CD4-positive, alpha-beta T cell treated with Interleukin-4 for 4 hours (primary cell): ENCODE results near the gene CDK4.
A peak's percentile ranks its signal among the peaks of the same experiment; 100 is the strongest.
"Not testable (repeated sequence)": the region's sequence is repeated elsewhere in the genome, so short reads cannot be mapped to it uniquely, and the experiment has no call there.

Experiments
- DNase-seq: peaks from one replicate; pipeline ENCODE4 v3.0.0-alpha.2; 2020

The CDK4 gene

GRCh38 chr12:57751788-57752667 is at the start of gene CDK4:
Gene CDK4, minus strand, starts transcription at chr12:57752310. Its CDS starts 593 bp downstream, at chr12:57751717.
- peak; percentile 100 for DNase-seq

DNA sequence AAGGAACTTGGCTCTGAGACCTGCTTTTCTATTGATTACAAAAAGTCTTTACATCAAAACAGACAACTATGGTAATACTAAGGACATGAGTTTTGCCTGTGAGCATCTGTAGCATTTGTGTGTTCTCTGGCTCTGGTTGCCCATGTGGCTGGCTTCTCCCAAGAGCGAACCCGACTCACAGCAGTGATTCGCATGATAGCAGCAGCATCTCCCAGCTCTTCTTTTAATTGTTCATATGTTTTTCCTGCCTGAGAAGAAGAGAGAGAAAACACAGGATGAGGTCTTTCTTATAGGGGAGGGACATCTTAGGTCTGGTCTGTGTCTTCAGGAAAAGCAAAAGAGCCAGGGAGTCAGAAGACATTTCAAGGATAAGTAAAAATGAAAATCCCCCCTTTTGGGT is 48.9 kb upstream of the CDK4 start:
- no peak for DNase-seq

- DNase-seq: no peak
These were observed 45.8 kb upstream of the CDK4 start for GRCh38 chr12:57797933-57798332.

- no peak for DNase-seq
These were observed 44.9 kb upstream of the CDK4 start for GRCh38 chr12:57796996-57797395.

GRCh38 chr12:57795354-57795753 is 43.2 kb upstream of the CDK4 start:
- no peak for DNase-seq

GRCh38 chr12:57793920-57794319 is 41.8 kb upstream of the CDK4 start:
- DNase-seq: no peak

DNA sequence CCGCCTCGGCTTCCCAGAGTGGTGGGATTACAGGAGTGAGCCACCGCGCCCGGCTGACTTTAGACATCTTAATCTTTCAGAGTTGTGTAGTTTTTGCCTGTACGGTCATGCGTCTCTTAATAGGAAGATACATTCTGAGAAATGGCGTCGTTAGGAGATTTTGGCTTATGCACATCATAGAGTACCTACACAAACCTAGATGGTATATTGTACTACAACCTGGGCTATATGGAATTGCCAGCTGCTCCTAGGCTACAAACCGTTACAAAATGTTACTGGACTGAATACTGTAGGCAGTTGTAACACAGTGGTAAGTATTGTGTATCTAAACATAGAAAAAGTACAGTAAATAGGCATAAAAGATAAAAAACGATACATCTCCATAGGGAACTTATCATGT is 31.8 kb upstream of the CDK4 start:
- DNase-seq: no peak

- no peak for DNase-seq
These were observed 31.3 kb upstream of the CDK4 start for GRCh38 chr12:57783466-57783801.

DNA sequence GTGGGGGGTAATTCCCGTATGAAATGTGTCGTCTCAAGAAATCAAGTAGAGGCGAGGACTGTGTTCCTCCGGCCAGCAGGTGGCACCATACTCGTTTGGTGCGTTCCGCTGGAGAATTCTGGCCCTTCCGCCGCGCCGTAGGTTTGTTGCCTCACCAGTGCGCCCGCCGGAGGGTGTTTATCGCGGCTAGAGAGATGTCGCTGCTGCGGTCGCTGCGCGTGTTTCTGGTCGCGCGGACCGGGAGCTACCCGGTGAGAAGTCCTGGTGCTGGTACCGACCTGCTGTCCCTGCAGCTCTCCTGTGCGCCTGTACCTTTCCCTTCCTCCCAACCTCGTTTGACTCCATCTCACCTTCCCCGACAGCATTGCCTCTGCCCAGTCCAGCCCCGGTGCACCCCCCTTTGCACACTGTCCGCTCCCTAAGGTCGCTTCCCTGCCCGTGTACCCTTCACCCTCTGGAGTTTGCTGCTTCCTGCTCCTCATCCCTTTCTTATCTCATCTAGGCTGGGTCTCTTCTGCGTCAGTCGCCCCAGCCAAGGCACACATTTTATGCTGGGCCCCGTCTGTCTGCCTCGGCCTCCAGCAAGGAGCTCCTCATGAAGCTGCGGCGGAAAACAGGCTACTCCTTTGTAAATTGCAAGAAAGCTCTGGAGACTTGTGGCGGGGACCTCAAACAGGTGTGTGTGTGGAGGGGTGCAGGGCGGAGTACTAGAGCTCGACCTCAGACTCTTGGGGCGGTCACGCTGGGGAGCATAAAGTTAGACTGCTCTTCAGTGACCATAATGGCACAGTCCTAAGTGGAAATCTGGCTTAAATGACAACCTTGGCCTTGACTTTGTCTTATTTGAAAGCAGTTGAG is 30.7 kb upstream of the CDK4 start, which contains the start of gene TSFM:
Gene TSFM (plus strand): TSS at position 180 of the 858 bp plus-strand sequence. CDS start 15 bp downstream, at position 195.
- peak; percentile 96 for DNase-seq

- DNase-seq: no peak
These were observed 30.1 kb upstream of the CDK4 start for GRCh38 chr12:57782243-57782607.

DNA sequence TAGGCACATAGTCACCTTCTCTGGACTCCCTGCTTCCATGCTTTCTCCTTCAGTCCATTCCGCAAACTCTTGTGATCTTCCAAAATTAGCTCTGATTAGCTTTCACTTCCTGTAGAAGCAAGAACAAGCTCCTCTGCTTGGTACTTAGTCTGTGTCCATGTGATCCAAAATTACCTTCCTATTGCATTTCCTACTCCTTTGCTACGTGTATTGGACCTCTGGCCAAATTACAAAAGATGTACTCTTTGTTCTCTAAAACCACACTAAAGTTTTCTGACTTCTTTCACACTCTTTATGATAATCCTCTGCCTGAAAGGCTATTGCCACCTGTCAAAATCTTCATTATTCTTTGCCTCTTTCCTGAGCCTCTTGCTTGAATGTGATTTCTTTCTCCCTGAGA is 29.7 kb upstream of the CDK4 start:
- DNase-seq: no peak

GRCh38 chr12:57781244-57781643 is 29.1 kb upstream of the CDK4 start:
- peak; percentile 24 for DNase-seq

- no peak for DNase-seq
These were observed 28.3 kb upstream of the CDK4 start for GRCh38 chr12:57780284-57780897.

GRCh38 chr12:57779736-57780135 is 27.6 kb upstream of the CDK4 start:
- no peak for DNase-seq

DNA sequence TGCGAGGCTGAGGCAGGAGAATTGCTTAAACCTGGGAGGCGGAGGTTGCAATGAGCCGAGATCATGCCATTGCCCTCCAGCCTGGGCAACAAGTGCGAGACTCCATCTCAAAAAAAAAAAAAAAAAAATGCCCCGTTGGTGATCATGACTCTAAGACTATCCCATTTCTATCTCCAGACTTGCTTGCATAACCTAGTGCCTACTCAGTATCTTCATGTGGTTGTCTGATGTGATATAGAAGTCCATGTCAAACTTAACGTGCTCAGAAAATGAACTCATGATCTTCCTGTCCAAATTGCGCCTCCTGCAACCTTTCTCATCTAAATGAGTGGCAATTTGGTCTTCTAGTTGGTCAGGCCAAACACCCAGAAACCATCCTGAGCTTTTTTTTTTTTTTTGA is 25.8 kb upstream of the CDK4 start:
- no peak for DNase-seq

DNA sequence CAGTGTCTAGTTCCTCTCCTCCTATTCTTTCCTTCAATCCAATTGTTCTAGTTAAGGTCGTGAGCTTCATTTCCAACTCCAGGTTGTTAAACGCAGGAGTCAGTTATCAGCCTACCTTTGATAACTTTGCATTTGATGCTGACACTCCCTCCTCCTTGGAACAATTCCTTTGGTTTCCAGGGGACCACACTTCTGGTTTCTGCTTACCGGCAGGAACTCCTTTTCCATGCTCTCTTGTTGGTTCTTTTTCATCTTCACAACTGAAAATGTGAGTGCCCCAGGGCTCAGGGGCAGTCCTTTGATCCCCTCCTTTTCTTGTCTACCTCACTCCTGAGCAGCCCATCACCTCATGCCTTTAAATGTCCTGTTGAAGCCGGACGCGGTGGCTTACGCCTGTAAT is 25.3 kb upstream of the CDK4 start:
- DNase-seq: no peak

DNA sequence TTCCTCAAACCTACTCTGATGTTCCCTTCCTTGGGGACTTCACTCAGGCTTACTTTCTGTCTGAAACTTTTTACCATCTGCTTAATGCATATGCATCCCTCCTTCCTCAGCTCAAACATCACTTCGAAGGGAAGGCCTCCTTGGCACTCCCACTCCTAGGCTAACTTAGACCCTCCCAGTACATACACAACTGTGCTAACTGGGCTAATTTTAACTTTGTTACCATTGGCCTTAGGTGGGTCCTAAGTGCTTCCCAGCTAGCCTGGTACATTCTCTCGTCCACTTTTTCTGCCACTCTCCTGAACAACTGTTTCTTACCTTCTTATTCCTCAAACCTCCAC is 24.1 kb upstream of the CDK4 start:
- DNase-seq: no peak

GRCh38 chr12:57775563-57776246 is 23.6 kb upstream of the CDK4 start:
- no peak for DNase-seq

DNA sequence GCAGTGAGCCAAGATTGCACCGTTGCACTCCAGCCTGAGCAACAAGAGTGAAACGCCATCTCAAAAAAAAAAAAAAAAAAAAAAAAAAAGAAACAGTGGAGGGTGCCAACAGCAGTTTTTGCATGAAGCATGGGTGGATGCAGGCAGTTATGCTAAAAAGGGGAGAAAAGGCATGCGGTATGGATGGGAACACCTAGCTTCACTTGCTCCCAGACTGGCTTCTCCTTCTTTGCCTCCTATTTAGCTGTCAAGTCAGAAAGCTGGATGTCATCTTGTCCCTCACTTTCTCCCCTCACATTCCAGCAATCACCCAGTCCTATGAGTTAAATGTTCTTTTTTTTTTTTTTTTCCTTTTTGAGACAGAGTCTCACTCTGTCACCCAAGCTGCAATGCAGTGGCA is 22.9 kb upstream of the CDK4 start:
- no peak for DNase-seq

DNA sequence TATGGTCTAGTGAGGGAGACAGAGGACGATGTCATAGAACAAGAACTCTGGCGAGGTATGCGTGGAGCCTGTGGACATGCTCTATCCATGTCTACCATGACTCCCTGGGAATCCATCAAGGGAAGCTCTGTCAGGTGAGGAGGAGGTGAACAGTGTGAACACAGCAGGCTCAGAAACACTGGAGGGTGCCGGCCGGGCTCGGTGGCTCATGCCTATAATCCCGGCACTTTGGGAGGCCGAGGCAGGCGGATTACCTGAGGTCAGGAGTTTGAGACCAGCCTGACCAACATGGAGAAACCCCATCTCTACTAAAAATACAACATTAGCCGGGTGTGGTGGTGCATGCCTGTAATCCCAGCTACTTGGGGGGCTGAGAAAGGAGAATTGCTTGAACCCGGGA is 22.5 kb upstream of the CDK4 start:
- not testable (repeated sequence) for DNase-seq

DNA sequence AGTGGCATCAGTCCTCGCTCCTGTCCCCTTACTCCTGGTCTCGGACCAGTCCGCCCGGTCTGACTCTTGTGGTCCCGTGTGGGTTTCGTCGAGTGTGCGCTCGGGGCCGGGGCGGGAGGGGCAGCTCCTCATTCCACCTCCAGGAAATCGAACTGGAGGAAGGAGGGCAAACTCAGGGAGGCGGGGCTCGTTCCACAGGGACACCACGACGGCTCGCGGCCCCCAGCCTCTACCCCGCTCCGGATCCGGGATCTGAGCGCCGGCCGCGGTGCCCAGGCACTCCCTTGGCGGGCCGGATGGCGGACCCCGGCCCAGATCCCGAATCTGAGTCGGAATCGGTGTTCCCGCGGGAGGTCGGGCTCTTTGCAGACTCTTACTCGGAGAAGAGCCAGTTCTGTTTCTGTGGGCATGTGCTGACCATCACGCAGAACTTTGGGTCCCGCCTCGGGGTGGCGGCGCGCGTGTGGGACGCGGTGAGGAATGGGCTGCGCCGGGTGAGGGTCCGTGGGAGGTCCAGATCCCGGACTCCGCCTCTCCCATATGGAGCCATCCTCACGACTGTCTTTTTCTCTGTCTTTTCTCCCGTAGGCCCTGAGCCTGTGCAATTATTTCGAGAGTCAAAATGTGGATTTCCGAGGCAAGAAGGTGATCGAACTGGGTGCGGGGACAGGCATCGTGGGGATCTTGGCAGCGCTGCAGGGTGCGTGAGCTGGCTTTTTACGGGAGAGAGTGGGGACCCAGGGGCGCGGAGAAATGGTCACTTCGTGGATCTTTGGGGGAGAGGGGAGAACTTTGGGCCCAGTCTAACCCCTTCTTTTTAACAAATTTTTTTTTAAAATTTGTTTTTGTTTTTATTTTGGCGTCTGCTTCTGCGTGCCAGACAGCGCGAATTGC is 20.6 kb upstream of the CDK4 start, which contains the start of gene EEF1AKMT3:
Gene EEF1AKMT3 (plus strand): TSS at position 186 of the 894 bp plus-strand sequence. CDS start 111 bp downstream, at position 297.
- DNase-seq: peak; percentile 18
